Fibroblast of lung (primary cell): Measurements from ENCODE around the gene DNMT3A. TPM values are rescaled to one million over a fixed set of nuclear protein-coding genes. Genes with fewer than 3 reads are reported as not detected.

Source experiments
- DNase-seq, 2 donors: peaks; one replicate each; pipeline versions ENCODE4 v3.0.0 to v3.0.0-alpha.2; 2010; ENCODE audit warnings: low read depth in 2 of 2
- H2AFZ ChIP-seq: 2 replicates; pipeline ENCODE4 v1.5.1; 2012; ENCODE audit warnings: low read length, control low read depth, inconsistent platforms
- H3K27ac ChIP-seq: 2 replicates; pipeline ENCODE4 v1.5.1; 2011; ENCODE audit warnings: low read length, control low read depth; ENCODE audit not compliant: insufficient read depth
- H3K27me3 ChIP-seq: 2 replicates; pipeline ENCODE4 v1.5.1; 2011; ENCODE audit warnings: mild to moderate bottlenecking, low read length; ENCODE audit not compliant: control insufficient read depth, insufficient read depth
- H3K36me3 ChIP-seq: 2 replicates; pipeline ENCODE4 v1.5.1; 2011; ENCODE audit warnings: low read length; ENCODE audit not compliant: control insufficient read depth, insufficient read depth
- H3K4me1 ChIP-seq: 2 replicates; pipeline ENCODE4 v1.5.1; 2011; ENCODE audit warnings: low read length; ENCODE audit not compliant: control insufficient read depth, insufficient read depth; ENCODE audit errors: extremely low read depth
- H3K4me2 ChIP-seq: 2 replicates; pipeline ENCODE4 v1.5.1; 2011; ENCODE audit warnings: low read length, control low read depth; ENCODE audit not compliant: insufficient read depth; ENCODE audit errors: extremely low read depth
- H3K4me3 ChIP-seq, 4 experiments: fragments of 200-600 bp in 1 of 4; sonication (generic) in 1 of 4; replicated peaks in 1 of 4; 2 replicates each; pipeline ENCODE4 v1.5.1; 2011 to 2016; ENCODE audit warnings: low read length in 4 of 4, low read depth in 3 of 4, mild to moderate bottlenecking in 3 of 4, control low read depth in 2 of 4, inconsistent platforms in 1 of 4, mixed read lengths in 1 of 4; ENCODE audit not compliant: insufficient read depth in 1 of 4; ENCODE audit errors: control extremely low read depth in 1 of 4
- H3K79me2 ChIP-seq: 2 replicates; pipeline ENCODE4 v1.5.1; 2012; ENCODE audit warnings: mild to moderate bottlenecking, low read length, inconsistent platforms; ENCODE audit not compliant: control insufficient read depth, insufficient read depth
- H3K9ac ChIP-seq: 2 replicates; pipeline ENCODE4 v1.5.1; 2011; ENCODE audit warnings: mild to moderate bottlenecking, low read length, control low read depth; ENCODE audit not compliant: insufficient read depth
- H3K9me3 ChIP-seq: 2 replicates; pipeline ENCODE4 v1.5.1; 2012; ENCODE audit warnings: low read depth, low read length; ENCODE audit not compliant: control insufficient read depth, insufficient read depth
- H4K20me1 ChIP-seq: 2 replicates; pipeline ENCODE4 v1.5.1; 2011; ENCODE audit warnings: low read length; ENCODE audit not compliant: control insufficient read depth, insufficient read depth; ENCODE audit errors: extremely low read depth
- EZH2 ChIP-seq: IDR thresholded peaks from 2 replicates; pipeline ENCODE4 v1.5.1; 2012; ENCODE audit warnings: low read length, control low read depth, mild to moderate bottlenecking; ENCODE audit errors: missing control alignments
- polyA plus RNA-seq, 2 donors: library from polyadenylated mRNA; depleted of rRNA in 1 of 2; stranded (reverse) in 1 of 2; unstranded in 1 of 2; fragments of >200 nt; gene quantifications; 2 replicates each; pipeline ENCODE4 v1.2.1, GENCODE V29; 2011 to 2012; ENCODE audit warnings: missing spikeins in 1 of 2
- total RNA-seq: library from RNA; depleted of rRNA; stranded (reverse); fragments of >200 nt; gene quantifications from 2 replicates; pipeline ENCODE4 v1.2.1, GENCODE V29; 2014
- TF ChIP-seq, protein P1 (sequence below), 2 donors: IDR thresholded peaks in 1 of 2; conservative IDR thresholded peaks in 1 of 2; 1 replicate in 1 of 2; 2 replicates in 1 of 2; pipeline ENCODE4 v1.5.1; 2011 to 2012; ENCODE audit warnings: low read length in 2 of 2, control low read depth in 1 of 2, inconsistent platforms in 1 of 2, low read depth in 1 of 2, mild to moderate bottlenecking in 1 of 2

The DNMT3A gene
- total and polyA plus RNA-seq, 2 donors (not counting 1 experiment from before 2014, with no cell fraction given): 3.6 to 19.7 TPM

DNA sequence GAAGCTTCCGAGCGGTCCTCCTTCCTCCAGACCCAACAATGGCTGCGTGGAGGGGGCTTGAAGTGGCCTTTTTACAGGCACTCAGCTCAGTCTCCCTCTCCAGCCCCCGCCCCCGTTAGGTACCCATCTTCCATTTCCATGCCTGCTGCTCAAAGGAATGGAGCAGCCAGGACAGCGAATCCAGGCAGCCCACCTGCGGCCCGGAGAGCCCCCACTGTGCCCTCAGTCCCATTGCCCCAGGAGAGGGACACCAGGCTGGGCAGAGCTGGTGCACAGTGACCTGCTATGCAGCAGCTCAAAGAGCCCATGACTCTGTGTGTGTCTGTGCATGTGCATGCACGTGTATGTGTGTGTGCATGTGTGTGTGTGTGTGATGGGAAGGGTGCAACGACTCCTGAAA, 162.7 kb downstream of the DNMT3A start:
- Histone ChIP-seq H3K79me2 (no peaks in the 10 kb centered on the region), H3K27ac (no peak overlapping the region), H3K36me3 (no peaks in the 10 kb centered on the region), H3K9ac (no peak overlapping the region), H2AFZ (no peak overlapping the region), H3K9me3 (no peaks in the 10 kb centered on the region), H3K4me3 (no peak overlapping the region), H3K4me1 (no peaks in the 10 kb centered on the region), H3K4me2 (no peak overlapping the region), H4K20me1 (no peaks in the 10 kb centered on the region), H3K27me3 (peaks cover 13% of the 10 kb centered on the region)
- TF ChIP-seq, protein P1, sequence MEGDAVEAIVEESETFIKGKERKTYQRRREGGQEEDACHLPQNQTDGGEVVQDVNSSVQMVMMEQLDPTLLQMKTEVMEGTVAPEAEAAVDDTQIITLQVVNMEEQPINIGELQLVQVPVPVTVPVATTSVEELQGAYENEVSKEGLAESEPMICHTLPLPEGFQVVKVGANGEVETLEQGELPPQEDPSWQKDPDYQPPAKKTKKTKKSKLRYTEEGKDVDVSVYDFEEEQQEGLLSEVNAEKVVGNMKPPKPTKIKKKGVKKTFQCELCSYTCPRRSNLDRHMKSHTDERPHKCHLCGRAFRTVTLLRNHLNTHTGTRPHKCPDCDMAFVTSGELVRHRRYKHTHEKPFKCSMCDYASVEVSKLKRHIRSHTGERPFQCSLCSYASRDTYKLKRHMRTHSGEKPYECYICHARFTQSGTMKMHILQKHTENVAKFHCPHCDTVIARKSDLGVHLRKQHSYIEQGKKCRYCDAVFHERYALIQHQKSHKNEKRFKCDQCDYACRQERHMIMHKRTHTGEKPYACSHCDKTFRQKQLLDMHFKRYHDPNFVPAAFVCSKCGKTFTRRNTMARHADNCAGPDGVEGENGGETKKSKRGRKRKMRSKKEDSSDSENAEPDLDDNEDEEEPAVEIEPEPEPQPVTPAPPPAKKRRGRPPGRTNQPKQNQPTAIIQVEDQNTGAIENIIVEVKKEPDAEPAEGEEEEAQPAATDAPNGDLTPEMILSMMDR (conservative IDR thresholded peaks at IDR 0.05 in 1 of 2, IDR thresholded peaks at IDR 0.05 in 1 of 2; ENCODE audit: low read depth in 1 of 2, low read length in 2 of 2): no peak
- no peak for TF ChIP-seq EZH2
- DNase-seq: no peak

Other genes with a start within 250 kb of the DNMT3A start
- 0.66 and 1.8 TPM in 2 replicates for gene POMC, start 173.3 kb downstream of the DNMT3A start, total RNA-seq
- 0.33 TPM in 1 of 2 replicates, not detected in the other for gene POMC, start 173.3 kb downstream of the DNMT3A start, polyA plus RNA-seq